ENCODE results near the gene ARHGAP24. TPM values are rescaled to one million over a fixed set of nuclear protein-coding genes. Genes with fewer than 3 reads are reported as not detected.

Gene ARHGAP24
- total and polyA plus RNA-seq, 2 donors (not counting 3 experiments of a cell fraction or from before 2014, with no cell fraction given): 52.1 to 79.4 TPM

DNA sequence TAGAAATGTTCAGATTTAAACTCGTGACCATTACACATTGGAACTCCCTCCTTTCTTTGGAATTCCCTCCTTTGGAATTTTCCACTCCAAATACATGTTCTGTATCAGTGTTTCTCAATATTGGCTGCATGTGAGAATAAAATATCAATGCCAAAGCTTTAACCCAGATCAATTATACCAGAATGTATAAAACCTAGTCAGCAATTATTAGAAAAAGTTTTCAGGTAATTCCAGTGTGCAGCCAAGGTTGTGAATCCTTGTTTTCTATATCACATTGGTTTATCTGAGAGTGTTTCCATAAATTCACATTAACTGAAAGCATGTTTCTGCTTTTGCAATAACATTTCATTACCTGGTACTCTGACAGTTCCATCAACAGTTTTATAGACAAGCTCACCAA is 490.6 kb downstream of the ARHGAP24 start:
- dilution Hi-C loops (cut with MboI; ENCODE audit: extremely low pct_ligation_motif_present, low sequenced_read_pairs): no loop called here
- peaks cover 48% of the 10 kb centered on the region for H3K4me1 ChIP-seq (ENCODE audit: control insufficient read depth, extremely low read depth, insufficient read depth, low read length)
- H2AFZ ChIP-seq (ENCODE audit: low read depth, low read length): no peak overlapping the region
- no peaks in the 10 kb centered on the region for H3K9me1 ChIP-seq (replicated peaks; ENCODE audit: control insufficient read depth, extremely low read depth, insufficient read depth, low read length)
- H3K27me3 ChIP-seq (ENCODE audit: control insufficient read depth in 2 of 2, insufficient read depth in 2 of 2, low read length in 2 of 2): no peaks in the 10 kb centered on the region
- no peak for DNase-seq (ENCODE audit: low read depth, low spot score)
- TF ChIP-seq POLR2AphosphoS5 (IDR thresholded peaks at IDR 0.05; ENCODE audit: insufficient read depth, low read depth, low read length) (no peak), FOS (IDR thresholded peaks at IDR 0.05; ENCODE audit: borderline replicate concordance, insufficient read depth, low read length) (no peak), MYC (IDR thresholded peaks at IDR 0.05; ENCODE audit: low read depth, low read length) (no peak), JUN (IDR thresholded peaks at IDR 0.05; ENCODE audit: borderline replicate concordance, insufficient read depth, insufficient read length, low read depth) (no peak), GATA2 (IDR thresholded peaks at IDR 0.05; ENCODE audit: insufficient read depth, insufficient read length, low read depth, low read length) (no peak), POLR2A (IDR thresholded peaks at IDR 0.05; ENCODE audit: low read depth, low read length) (no peak), EZH2 (IDR thresholded peaks at IDR 0.05; ENCODE audit: borderline replicate concordance, low read depth, low read length, severe bottlenecking) (no peak)
- TF ChIP-seq, protein P1, sequence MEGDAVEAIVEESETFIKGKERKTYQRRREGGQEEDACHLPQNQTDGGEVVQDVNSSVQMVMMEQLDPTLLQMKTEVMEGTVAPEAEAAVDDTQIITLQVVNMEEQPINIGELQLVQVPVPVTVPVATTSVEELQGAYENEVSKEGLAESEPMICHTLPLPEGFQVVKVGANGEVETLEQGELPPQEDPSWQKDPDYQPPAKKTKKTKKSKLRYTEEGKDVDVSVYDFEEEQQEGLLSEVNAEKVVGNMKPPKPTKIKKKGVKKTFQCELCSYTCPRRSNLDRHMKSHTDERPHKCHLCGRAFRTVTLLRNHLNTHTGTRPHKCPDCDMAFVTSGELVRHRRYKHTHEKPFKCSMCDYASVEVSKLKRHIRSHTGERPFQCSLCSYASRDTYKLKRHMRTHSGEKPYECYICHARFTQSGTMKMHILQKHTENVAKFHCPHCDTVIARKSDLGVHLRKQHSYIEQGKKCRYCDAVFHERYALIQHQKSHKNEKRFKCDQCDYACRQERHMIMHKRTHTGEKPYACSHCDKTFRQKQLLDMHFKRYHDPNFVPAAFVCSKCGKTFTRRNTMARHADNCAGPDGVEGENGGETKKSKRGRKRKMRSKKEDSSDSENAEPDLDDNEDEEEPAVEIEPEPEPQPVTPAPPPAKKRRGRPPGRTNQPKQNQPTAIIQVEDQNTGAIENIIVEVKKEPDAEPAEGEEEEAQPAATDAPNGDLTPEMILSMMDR (IDR thresholded peaks at IDR 0.05; ENCODE audit: extremely low read depth in 1 of 2, insufficient read depth in 1 of 2, low read depth in 1 of 2, low read length in 2 of 2): no peak
- TF ChIP-seq, protein P2, sequence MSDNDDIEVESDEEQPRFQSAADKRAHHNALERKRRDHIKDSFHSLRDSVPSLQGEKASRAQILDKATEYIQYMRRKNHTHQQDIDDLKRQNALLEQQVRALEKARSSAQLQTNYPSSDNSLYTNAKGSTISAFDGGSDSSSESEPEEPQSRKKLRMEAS (IDR thresholded peaks at IDR 0.05; ENCODE audit: insufficient read depth, insufficient read length): no peak
- peaks cover 0 to 3% of the 10 kb centered on the region in 2 experiments for H3K36me3 ChIP-seq (ENCODE audit: control insufficient read depth in 2 of 2, extremely low read depth in 1 of 2, insufficient read depth in 2 of 2, low read length in 2 of 2)
- no peak overlapping the region for H3K4me3 ChIP-seq (replicated peaks in 1 of 3; ENCODE audit: insufficient read depth in 1 of 3, low read depth in 1 of 3, low read length in 3 of 3)
- H3K27ac ChIP-seq (ENCODE audit: insufficient read depth, low read depth, low read length): no peak overlapping the region
- no peak overlapping the region for H3K4me2 ChIP-seq (ENCODE audit: insufficient read depth, low read length)
- ChIA-PET CTCF (interaction anchor here (1.0 to 6.0 kb wide), 6 partner anchors 11 to 209 kb away, joined by 3 to 176 read pairs (median 3); no protein-coding TSS in a partner anchor), POLR2A (interaction anchor here (0.6 kb wide), 1 partner anchor 158 kb away, joined by 4 read pairs; no protein-coding TSS in a partner anchor)
- BruUV-seq (replicated peaks): no TSS peak
- intact Hi-C loops (cut with micrococcal nuclease): loop anchor here (5.0 kb wide), 2 partner anchors 593 to 818 kb away; no protein-coding TSS in a partner anchor
- no peak overlapping the region for H3K9ac ChIP-seq (replicated peaks; ENCODE audit: extremely low read depth, insufficient read depth, low read length)
- FAIRE-seq: no peak
- H4K20me1 ChIP-seq (replicated peaks; ENCODE audit: control insufficient read depth, extremely low read depth, insufficient read depth, low read length): peaks cover 2% of the 10 kb centered on the region
- peaks cover 89% of the 10 kb centered on the region for H3K79me2 ChIP-seq (ENCODE audit: control insufficient read depth, insufficient read depth, low read length)
- no peaks in the 10 kb centered on the region for H3K9me3 ChIP-seq (replicated peaks; ENCODE audit: control insufficient read depth, insufficient read depth, low read length)

All from endothelial cell of umbilical vein (primary cell).